ENCODE data around the gene ZFAND3. TPM values are rescaled to one million over a fixed set of nuclear protein-coding genes. Genes with fewer than 3 reads are reported as not detected.
"Not testable (repeated sequence)": the region's sequence is repeated elsewhere in the genome, so short reads cannot be mapped to it uniquely, and the experiment has no call there.

The ZFAND3 gene
- polyA plus RNA-seq, 1 donor from 2014 or later, result 6.4 TPM

GRCh38 chr6:38110481-38110971, 291.0 kb downstream of the ZFAND3 start:
- H3K36me3 Mint-ChIP-seq, result peaks cover 5% of the 10 kb centered on the region
- H3K27ac Mint-ChIP-seq, result no peak overlapping the region
- H3K9me3 Mint-ChIP-seq, result no peaks in the 10 kb centered on the region
- H3K4me3 Mint-ChIP-seq, result no peak overlapping the region
- H3K27me3 Mint-ChIP-seq, result no peaks in the 10 kb centered on the region
- H3K4me1 Mint-ChIP-seq, result peaks cover 0 to 9% (median 1%) of the 10 kb centered on the region in 3 donors

- Mint-ChIP-seq H3K4me1 (peaks cover 0 to 9% (median 0%) of the 10 kb centered on the region in 3 donors), H3K4me3 (no peak overlapping the region), H3K36me3 (peaks cover 4% of the 10 kb centered on the region), H3K27me3 (no peaks in the 10 kb centered on the region), H3K27ac (no peak overlapping the region), H3K9me3 (no peaks in the 10 kb centered on the region)
These were observed 292.7 kb downstream of the ZFAND3 start for GRCh38 chr6:38112181-38112580.

GRCh38 chr6:38113825-38114576, 294.5 kb downstream of the ZFAND3 start:
- no peaks in the 10 kb centered on the region for H3K27me3 Mint-ChIP-seq
- H3K4me1 Mint-ChIP-seq, result peaks cover 0 to 9% (median 0%) of the 10 kb centered on the region in 3 donors
- H3K4me3 Mint-ChIP-seq, result no peak overlapping the region
- H3K9me3 Mint-ChIP-seq, result no peaks in the 10 kb centered on the region
- H3K36me3 Mint-ChIP-seq, result peaks cover 3% of the 10 kb centered on the region
- peak overlapping the region in 1 of 3 donors; percentile 46 for H3K27ac Mint-ChIP-seq

GRCh38 chr6:38114976-38115625, 295.6 kb downstream of the ZFAND3 start:
- H3K4me3 Mint-ChIP-seq, result no peak overlapping the region
- no peaks in the 10 kb centered on the region for H3K27me3 Mint-ChIP-seq
- H3K9me3 Mint-ChIP-seq, result no peaks in the 10 kb centered on the region
- peaks cover 3% of the 10 kb centered on the region for H3K36me3 Mint-ChIP-seq
- H3K4me1 Mint-ChIP-seq, result peaks cover 0 to 9% (median 0%) of the 10 kb centered on the region in 3 donors
- H3K27ac Mint-ChIP-seq, result peak overlapping the region in 2 of 3 donors; percentile 29 to 46

- no peak overlapping the region for H3K4me3 Mint-ChIP-seq
- no peak overlapping the region for H3K27ac Mint-ChIP-seq
- H3K27me3 Mint-ChIP-seq, result no peaks in the 10 kb centered on the region
- H3K4me1 Mint-ChIP-seq, result peaks cover 0 to 9% (median 0%) of the 10 kb centered on the region in 3 donors
- no peaks in the 10 kb centered on the region for H3K9me3 Mint-ChIP-seq
- peaks cover 3% of the 10 kb centered on the region for H3K36me3 Mint-ChIP-seq
These were observed 296.1 kb downstream of the ZFAND3 start for GRCh38 chr6:38115626-38116008.

GRCh38 chr6:38116248-38116647, 296.7 kb downstream of the ZFAND3 start:
- Mint-ChIP-seq H3K4me1 (peaks cover 0 to 9% (median 0%) of the 10 kb centered on the region in 3 donors), H3K27me3 (no peaks in the 10 kb centered on the region), H3K4me3 (no peak overlapping the region), H3K9me3 (no peaks in the 10 kb centered on the region), H3K36me3 (peaks cover 3% of the 10 kb centered on the region), H3K27ac (no peak overlapping the region)

- H3K4me3 Mint-ChIP-seq, result no peak overlapping the region
- no peak overlapping the region for H3K27ac Mint-ChIP-seq
- H3K4me1 Mint-ChIP-seq, result peaks cover 0 to 5% (median 0%) of the 10 kb centered on the region in 3 donors
- no peaks in the 10 kb centered on the region for H3K27me3 Mint-ChIP-seq
- peaks cover 5% of the 10 kb centered on the region for H3K36me3 Mint-ChIP-seq
- H3K9me3 Mint-ChIP-seq, result no peaks in the 10 kb centered on the region
These were observed 297.8 kb downstream of the ZFAND3 start for GRCh38 chr6:38117281-38117680.

GRCh38 chr6:38118791-38119365, 299.4 kb downstream of the ZFAND3 start:
- H3K9me3 Mint-ChIP-seq, result no peaks in the 10 kb centered on the region
- peaks cover 10% of the 10 kb centered on the region for H3K36me3 Mint-ChIP-seq
- H3K27me3 Mint-ChIP-seq, result no peaks in the 10 kb centered on the region
- H3K27ac Mint-ChIP-seq, result no peak overlapping the region
- peaks cover 0 to 4% (median 0%) of the 10 kb centered on the region in 3 donors for H3K4me1 Mint-ChIP-seq
- H3K4me3 Mint-ChIP-seq, result no peak overlapping the region

- Mint-ChIP-seq H3K27me3 (no peaks in the 10 kb centered on the region), H3K4me3 (no peak overlapping the region), H3K9me3 (no peaks in the 10 kb centered on the region), H3K27ac (no peak overlapping the region), H3K4me1 (peaks cover 0 to 4% (median 0%) of the 10 kb centered on the region in 3 donors), H3K36me3 (peaks cover 10% of the 10 kb centered on the region)
These were observed 300.0 kb downstream of the ZFAND3 start for GRCh38 chr6:38119516-38119915.

- H3K27me3 Mint-ChIP-seq, H3K9me3 Mint-ChIP-seq, H3K27ac Mint-ChIP-seq: not testable (repeated sequence)
These were observed 304.8 kb downstream of the ZFAND3 start for GRCh38 chr6:38124224-38124926.

GRCh38 chr6:38127284-38127683, 307.8 kb downstream of the ZFAND3 start:
- Mint-ChIP-seq H3K4me1 (peaks cover 0 to 7% (median 0%) of the 10 kb centered on the region in 3 donors), H3K27ac (peak overlapping the region in 1 of 3 donors; percentile 47), H3K27me3 (no peaks in the 10 kb centered on the region), H3K4me3 (no peak overlapping the region), H3K36me3 (peaks cover 7% of the 10 kb centered on the region), H3K9me3 (peaks cover 0 to 2% (median 0%) of the 10 kb centered on the region in 3 donors)

More at GRCh38 chr6:38124224-38124926, 304.8 kb downstream of the ZFAND3 start:
- not testable (repeated sequence) for H3K36me3 Mint-ChIP-seq, H3K4me3 Mint-ChIP-seq, H3K4me1 Mint-ChIP-seq

- H3K4me3 Mint-ChIP-seq, result no peak overlapping the region
- H3K27me3 Mint-ChIP-seq, result no peaks in the 10 kb centered on the region
- peaks cover 0 to 6% (median 6%) of the 10 kb centered on the region in 3 donors for H3K4me1 Mint-ChIP-seq
- H3K9me3 Mint-ChIP-seq, result peaks cover 0 to 2% (median 0%) of the 10 kb centered on the region in 3 donors
- peaks cover 5% of the 10 kb centered on the region for H3K36me3 Mint-ChIP-seq
- H3K27ac Mint-ChIP-seq, result no peak overlapping the region
These were observed 312.0 kb downstream of the ZFAND3 start for GRCh38 chr6:38131527-38131965.

GRCh38 chr6:38133932-38134703, 314.6 kb downstream of the ZFAND3 start:
- Mint-ChIP-seq H3K4me1 (peaks cover 0 to 9% (median 1%) of the 10 kb centered on the region in 3 donors), H3K27ac (peak overlapping the region in 1 of 3 donors; percentile 11), H3K36me3 (peaks cover 7% of the 10 kb centered on the region), H3K4me3 (no peak overlapping the region), H3K27me3 (no peaks in the 10 kb centered on the region), H3K9me3 (peaks cover 0 to 2% (median 0%) of the 10 kb centered on the region in 3 donors)

GRCh38 chr6:38134704-38135088, 315.2 kb downstream of the ZFAND3 start:
- peaks cover 0 to 9% (median 1%) of the 10 kb centered on the region in 3 donors for H3K4me1 Mint-ChIP-seq
- peak overlapping the region in 1 of 3 donors; percentile 11 for H3K27ac Mint-ChIP-seq
- no peak overlapping the region for H3K4me3 Mint-ChIP-seq
- H3K27me3 Mint-ChIP-seq, result no peaks in the 10 kb centered on the region
- H3K9me3 Mint-ChIP-seq, result no peaks in the 10 kb centered on the region
- H3K36me3 Mint-ChIP-seq, result peaks cover 7% of the 10 kb centered on the region

Measured in IgD-negative memory B cell (primary cell).